ENCODE results near the gene POMZP3.
"Not testable (repeated sequence)": the region's sequence is repeated elsewhere in the genome, so short reads cannot be mapped to it uniquely, and the experiment has no call there.

The POMZP3 gene

DNA sequence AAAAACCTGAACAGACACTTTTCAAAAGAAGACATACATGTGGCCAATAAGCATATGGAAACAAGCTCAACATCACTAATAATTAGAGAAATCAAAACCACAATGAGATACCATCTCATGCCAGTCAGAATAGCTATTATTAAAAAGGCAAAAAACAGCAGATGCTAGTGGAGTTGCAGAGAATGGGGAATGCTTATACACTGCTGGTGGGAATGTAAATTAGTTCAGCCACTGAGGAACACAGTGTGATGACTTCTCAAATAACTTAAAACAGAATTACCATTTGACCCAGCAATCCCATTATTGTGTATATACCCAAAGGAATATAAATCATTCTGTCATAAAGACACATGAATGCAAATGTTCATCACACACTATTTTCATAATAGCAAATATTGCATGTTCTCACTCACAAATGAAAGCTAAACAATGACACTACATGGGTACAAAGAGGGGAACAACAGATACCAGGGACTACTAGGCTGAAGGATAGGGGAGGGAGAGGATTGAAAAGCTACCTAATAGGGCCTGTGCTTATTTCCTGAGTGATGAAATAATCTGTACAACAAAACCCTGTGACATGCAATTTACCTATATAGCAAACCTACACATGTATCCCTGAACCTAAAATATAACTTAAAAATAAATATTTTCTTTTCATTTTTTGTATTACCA, 28.4 kb downstream of the POMZP3 start:
- H3K23ac ChIP-seq (ENCODE audit: low read length in 2 of 2); H4K91ac ChIP-seq (ENCODE audit: low read length); H3K4me1 ChIP-seq (ENCODE audit: control insufficient read depth, insufficient read depth, low read depth, low read length); H3K4me3 ChIP-seq (ENCODE audit: insufficient read depth in 1 of 2, low read depth in 1 of 2, low read length in 2 of 2); H2BK120ac ChIP-seq (ENCODE audit: low read depth, low read length); H3K4me2 ChIP-seq (ENCODE audit: low read length, poor library complexity, severe bottlenecking); H2BK5ac ChIP-seq (ENCODE audit: low read depth, low read length, poor library complexity, severe bottlenecking); H3K18ac ChIP-seq (ENCODE audit: low read depth in 1 of 2, low read length in 2 of 2); DNase-seq; H2BK12ac ChIP-seq (ENCODE audit: low read length in 2 of 2); H3K14ac ChIP-seq (ENCODE audit: low read length in 2 of 2); H3K79me1 ChIP-seq (replicated peaks; ENCODE audit: low read length, poor library complexity, severe bottlenecking); H2AFZ ChIP-seq (ENCODE audit: low read depth, low read length); H3K27me3 ChIP-seq (ENCODE audit: control insufficient read depth in 1 of 2, insufficient read depth in 1 of 2, low read length in 2 of 2); H3K4ac ChIP-seq (ENCODE audit: low read depth in 1 of 2, low read length in 2 of 2); H3K9me3 ChIP-seq (ENCODE audit: control insufficient read depth, low read length); H3K36me3 ChIP-seq (ENCODE audit: control insufficient read depth in 1 of 2, insufficient read depth in 2 of 2, low read depth in 1 of 2, low read length in 2 of 2); H3K27ac ChIP-seq (ENCODE audit: low read length, poor library complexity, severe bottlenecking); H2BK15ac ChIP-seq (ENCODE audit: low read depth, poor library complexity, severe bottlenecking); H2AK5ac ChIP-seq (ENCODE audit: low read length, severe bottlenecking); H4K8ac ChIP-seq (ENCODE audit: low read length): not testable (repeated sequence)
- peak overlapping the region; percentile 41 for H3K9ac ChIP-seq (ENCODE audit: low read length)

DNA sequence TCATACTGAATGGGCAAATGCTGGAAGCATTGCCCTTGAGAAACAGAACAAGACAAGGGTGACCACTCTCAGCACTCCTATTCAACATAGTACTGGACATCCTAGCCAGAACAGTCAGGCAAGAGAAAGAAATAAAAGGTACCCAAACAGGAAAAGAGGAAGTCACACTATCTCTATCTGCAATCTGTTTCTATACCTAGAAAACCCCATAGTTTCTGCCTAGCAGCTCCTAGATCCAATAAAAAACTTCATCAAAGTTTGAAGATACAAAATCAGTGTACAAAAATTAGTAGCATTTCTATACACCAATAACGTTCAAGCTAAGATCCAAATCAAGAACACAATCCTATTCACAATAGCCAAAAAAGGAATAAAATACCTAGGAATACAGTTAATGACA, 29.8 kb downstream of the POMZP3 start:
- H3K4me1 ChIP-seq (ENCODE audit: control insufficient read depth, insufficient read depth, low read depth, low read length); H3K4me2 ChIP-seq (ENCODE audit: low read length, poor library complexity, severe bottlenecking); H2BK5ac ChIP-seq (ENCODE audit: low read depth, low read length, poor library complexity, severe bottlenecking); H2AK5ac ChIP-seq (ENCODE audit: low read length, severe bottlenecking); H3K4ac ChIP-seq (ENCODE audit: low read depth in 1 of 2, low read length in 2 of 2); H3K36me3 ChIP-seq (ENCODE audit: control insufficient read depth in 1 of 2, insufficient read depth in 2 of 2, low read depth in 1 of 2, low read length in 2 of 2); H3K9me3 ChIP-seq (ENCODE audit: control insufficient read depth, low read length); H3K9ac ChIP-seq (ENCODE audit: low read length); H2AFZ ChIP-seq (ENCODE audit: low read depth, low read length); H3K4me3 ChIP-seq (ENCODE audit: insufficient read depth in 1 of 2, low read depth in 1 of 2, low read length in 2 of 2); H2BK120ac ChIP-seq (ENCODE audit: low read depth, low read length); H3K79me1 ChIP-seq (replicated peaks; ENCODE audit: low read length, poor library complexity, severe bottlenecking); H3K23ac ChIP-seq (ENCODE audit: low read length in 2 of 2); H2BK12ac ChIP-seq (ENCODE audit: low read length in 2 of 2); H3K27ac ChIP-seq (ENCODE audit: low read length, poor library complexity, severe bottlenecking); H4K8ac ChIP-seq (ENCODE audit: low read length); H3K27me3 ChIP-seq (ENCODE audit: control insufficient read depth in 1 of 2, insufficient read depth in 1 of 2, low read length in 2 of 2); H4K91ac ChIP-seq (ENCODE audit: low read length); H3K18ac ChIP-seq (ENCODE audit: low read depth in 1 of 2, low read length in 2 of 2); H2BK15ac ChIP-seq (ENCODE audit: low read depth, poor library complexity, severe bottlenecking); DNase-seq; H3K14ac ChIP-seq (ENCODE audit: low read length in 2 of 2): not testable (repeated sequence)
- no CpG with 5 or more reads among the region's 1 CpG for WGBS

DNA sequence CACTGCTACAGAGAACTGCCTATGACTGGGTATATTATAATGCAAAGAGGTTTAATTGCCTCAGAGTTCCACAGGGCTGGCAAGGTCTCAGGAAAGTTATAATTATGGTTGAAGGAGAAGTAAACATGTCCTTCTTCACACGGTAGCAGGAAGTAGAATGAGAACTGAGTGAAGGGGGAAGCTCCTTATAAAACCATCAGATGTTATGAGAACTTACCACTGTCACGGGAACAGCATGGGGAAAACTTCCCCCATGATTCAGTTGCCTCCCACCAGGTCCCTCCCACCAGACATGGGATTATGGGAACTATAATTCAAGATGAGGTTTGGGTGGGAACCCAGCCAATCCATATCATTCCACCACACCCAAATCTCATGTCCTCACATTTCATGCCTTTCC, 34.4 kb downstream of the POMZP3 start:
- H2BK12ac ChIP-seq (ENCODE audit: low read length in 2 of 2); H2AFZ ChIP-seq (ENCODE audit: low read depth, low read length); H4K91ac ChIP-seq (ENCODE audit: low read length); H2AK5ac ChIP-seq (ENCODE audit: low read length, severe bottlenecking); H3K27ac ChIP-seq (ENCODE audit: low read length, poor library complexity, severe bottlenecking); H3K9ac ChIP-seq (ENCODE audit: low read length); H3K36me3 ChIP-seq (ENCODE audit: control insufficient read depth in 1 of 2, insufficient read depth in 2 of 2, low read depth in 1 of 2, low read length in 2 of 2); H4K8ac ChIP-seq (ENCODE audit: low read length); H2BK15ac ChIP-seq (ENCODE audit: low read depth, poor library complexity, severe bottlenecking); H3K9me3 ChIP-seq (ENCODE audit: control insufficient read depth, low read length); H3K23ac ChIP-seq (ENCODE audit: low read length in 2 of 2); H3K4ac ChIP-seq (ENCODE audit: low read depth in 1 of 2, low read length in 2 of 2); H2BK120ac ChIP-seq (ENCODE audit: low read depth, low read length); H3K14ac ChIP-seq (ENCODE audit: low read length in 2 of 2); DNase-seq; H2BK5ac ChIP-seq (ENCODE audit: low read depth, low read length, poor library complexity, severe bottlenecking); H3K79me1 ChIP-seq (replicated peaks; ENCODE audit: low read length, poor library complexity, severe bottlenecking); H3K4me2 ChIP-seq (ENCODE audit: low read length, poor library complexity, severe bottlenecking); H3K18ac ChIP-seq (ENCODE audit: low read depth in 1 of 2, low read length in 2 of 2); H3K4me1 ChIP-seq (ENCODE audit: control insufficient read depth, insufficient read depth, low read depth, low read length); H3K27me3 ChIP-seq (ENCODE audit: control insufficient read depth in 1 of 2, insufficient read depth in 1 of 2, low read length in 2 of 2); H3K4me3 ChIP-seq (ENCODE audit: insufficient read depth in 1 of 2, low read depth in 1 of 2, low read length in 2 of 2): not testable (repeated sequence)
- no CpG with 5 or more reads among the region's 2 CpGs for WGBS

DNA sequence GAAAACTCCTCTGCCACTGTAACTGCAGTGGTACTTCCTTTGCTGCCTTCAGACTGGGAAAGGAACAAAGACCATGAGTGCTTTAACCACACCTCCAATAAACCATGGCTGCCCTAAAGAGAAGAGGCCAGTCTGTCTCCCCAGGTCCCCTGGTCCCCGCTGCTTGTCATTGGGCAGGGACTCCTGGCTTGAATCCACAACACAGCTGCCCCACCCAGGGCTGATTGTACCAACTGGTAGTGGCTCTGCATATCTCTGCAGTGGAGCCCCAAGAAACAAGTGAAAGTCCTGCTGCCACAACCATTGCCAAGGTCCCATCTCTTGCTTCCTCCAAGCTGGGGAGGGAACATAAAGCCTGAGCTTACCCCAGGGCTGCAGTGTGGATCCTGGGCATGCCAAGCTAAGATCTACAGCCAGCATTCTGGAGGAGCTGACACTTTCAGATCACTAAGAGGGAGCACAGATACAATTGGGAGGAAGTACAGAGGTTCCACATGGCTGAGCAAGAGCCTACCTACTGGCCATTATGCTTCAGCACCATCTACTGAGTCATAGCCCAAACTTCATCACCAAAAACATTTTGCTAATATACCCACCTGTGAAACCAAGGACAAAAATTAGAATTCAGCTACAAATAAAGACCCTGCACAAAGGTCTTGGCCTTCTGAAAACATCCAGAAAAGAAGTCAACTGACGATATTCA, 35.3 kb downstream of the POMZP3 start:
- not testable (repeated sequence) for DNase-seq; H2BK15ac ChIP-seq (ENCODE audit: low read depth, poor library complexity, severe bottlenecking); H3K27ac ChIP-seq (ENCODE audit: low read length, poor library complexity, severe bottlenecking); H3K4me1 ChIP-seq (ENCODE audit: control insufficient read depth, insufficient read depth, low read depth, low read length); H4K91ac ChIP-seq (ENCODE audit: low read length); H3K14ac ChIP-seq (ENCODE audit: low read length in 2 of 2); H3K9me3 ChIP-seq (ENCODE audit: control insufficient read depth, low read length); H3K9ac ChIP-seq (ENCODE audit: low read length); H2BK5ac ChIP-seq (ENCODE audit: low read depth, low read length, poor library complexity, severe bottlenecking); H2AK5ac ChIP-seq (ENCODE audit: low read length, severe bottlenecking); H2BK12ac ChIP-seq (ENCODE audit: low read length in 2 of 2); H3K4me2 ChIP-seq (ENCODE audit: low read length, poor library complexity, severe bottlenecking); H2AFZ ChIP-seq (ENCODE audit: low read depth, low read length); H3K4ac ChIP-seq (ENCODE audit: low read depth in 1 of 2, low read length in 2 of 2); H4K8ac ChIP-seq (ENCODE audit: low read length); H3K23ac ChIP-seq (ENCODE audit: low read length in 2 of 2); H3K27me3 ChIP-seq (ENCODE audit: control insufficient read depth in 1 of 2, insufficient read depth in 1 of 2, low read length in 2 of 2); H2BK120ac ChIP-seq (ENCODE audit: low read depth, low read length); H3K79me1 ChIP-seq (replicated peaks; ENCODE audit: low read length, poor library complexity, severe bottlenecking); H3K36me3 ChIP-seq (ENCODE audit: control insufficient read depth in 1 of 2, insufficient read depth in 2 of 2, low read depth in 1 of 2, low read length in 2 of 2); H3K4me3 ChIP-seq (ENCODE audit: insufficient read depth in 1 of 2, low read depth in 1 of 2, low read length in 2 of 2); H3K18ac ChIP-seq (ENCODE audit: low read depth in 1 of 2, low read length in 2 of 2)
- WGBS: 45% methylated on average over 2 of the region's 2 CpGs

Data from mesenchymal stem cell (in vitro differentiated cells and primary cell).